Stimulated activated naive B cell treated with anti-CD40 and anti-IgM and Interleukin-4, amounts not matched to agents 10 μg/mL and 1 μg/mL and 100 μg/mL, for 72 hours (primary cell): ENCODE results near the gene CACNA2D4.

Experiments used
- ATAC-seq, 2 donors: fragments of 150-1000 bp; cut with Tn5 transposase; replicated peaks; 2 replicates each; pipeline ENCODE4 v1.10.0; 2021; ENCODE audit warnings: moderate library complexity in 1 of 2
- DNase-seq: peaks from one replicate; pipeline ENCODE4 v3.0.0; 2021
- H3K27ac Mint-ChIP-seq: one replicate; pipeline ENCODE4 v1.8.0; 2022; ENCODE audit warnings: mild to moderate bottlenecking, mixed read lengths
- H3K27me3 Mint-ChIP-seq, 2 donors: one replicate each; pipeline ENCODE4 v1.8.0; 2022; ENCODE audit warnings: mixed read lengths in 2 of 2
- H3K36me3 Mint-ChIP-seq, 2 donors: one replicate each; pipeline ENCODE4 v1.8.0; 2022; ENCODE audit warnings: mixed read lengths in 2 of 2, mild to moderate bottlenecking in 1 of 2
- H3K4me1 Mint-ChIP-seq, 2 donors: one replicate each; pipeline ENCODE4 v1.8.0; 2022; ENCODE audit warnings: mixed read lengths in 2 of 2, mild to moderate bottlenecking in 1 of 2
- H3K4me3 Mint-ChIP-seq, 2 donors: one replicate each; pipeline ENCODE4 v1.8.0; 2022; ENCODE audit warnings: mild to moderate bottlenecking in 2 of 2, mixed read lengths in 2 of 2, moderate library complexity in 1 of 2
- H3K9me3 Mint-ChIP-seq, 2 donors: one replicate each; pipeline ENCODE4 v1.8.0; 2022; ENCODE audit warnings: mixed read lengths in 2 of 2, mild to moderate bottlenecking in 1 of 2

CACNA2D4 gene

DNA sequence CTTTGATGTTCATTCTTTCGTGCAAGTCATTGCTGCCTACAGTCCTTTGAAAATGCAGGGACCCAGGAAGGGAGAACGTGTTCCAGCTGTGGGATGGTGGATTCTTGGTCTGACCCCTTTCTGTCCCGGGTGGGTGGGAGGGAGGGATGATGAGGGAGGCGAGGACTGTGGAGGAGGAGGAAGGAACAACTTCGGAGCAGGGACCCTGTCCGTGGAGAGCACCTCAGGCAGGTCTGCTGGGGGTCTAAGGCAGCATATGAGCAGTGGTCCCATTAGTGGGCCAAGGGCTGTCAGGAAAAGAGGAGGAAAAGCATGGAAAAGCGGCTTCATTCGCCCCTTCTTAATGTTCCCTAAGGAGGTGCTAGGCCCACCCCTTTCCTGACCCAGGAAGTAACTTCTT is 36.0 kb downstream of the CACNA2D4 start:
- Mint-ChIP-seq H3K36me3 (no peaks in the 10 kb centered on the region), H3K9me3 (no peaks in the 10 kb centered on the region), H3K27me3 (peaks cover 21 to 31% of the 10 kb centered on the region in 2 donors), H3K4me3 (no peak overlapping the region), H3K27ac (no peak overlapping the region), H3K4me1 (no peaks in the 10 kb centered on the region)
- DNase-seq (no peak), ATAC-seq (no peak)

DNA sequence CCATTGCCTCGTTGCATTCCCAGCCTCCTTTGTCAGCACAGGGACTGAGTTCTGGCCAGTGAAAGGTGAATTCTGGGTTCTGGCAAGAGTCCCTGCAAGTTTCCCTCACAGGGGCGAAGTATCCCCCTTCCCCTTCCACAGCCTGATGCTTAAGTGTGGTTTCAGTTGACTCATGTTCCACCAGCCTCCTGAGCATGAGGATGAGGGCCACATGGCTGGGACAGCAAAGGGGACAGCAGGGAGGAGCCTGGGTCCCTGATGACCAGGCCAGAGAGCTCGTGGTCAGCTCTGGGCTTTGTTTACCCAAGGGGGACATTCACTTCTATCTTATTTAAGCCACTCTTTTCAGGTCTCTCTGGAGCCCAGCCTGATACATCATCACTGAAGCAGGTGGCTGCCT is 36.5 kb downstream of the CACNA2D4 start:
- Mint-ChIP-seq H3K4me3 (no peak overlapping the region), H3K36me3 (no peaks in the 10 kb centered on the region), H3K4me1 (no peaks in the 10 kb centered on the region), H3K9me3 (no peaks in the 10 kb centered on the region), H3K27me3 (peaks cover 19 to 29% of the 10 kb centered on the region in 2 donors), H3K27ac (no peak overlapping the region)
- DNase-seq (no peak), ATAC-seq (no peak)

DNA sequence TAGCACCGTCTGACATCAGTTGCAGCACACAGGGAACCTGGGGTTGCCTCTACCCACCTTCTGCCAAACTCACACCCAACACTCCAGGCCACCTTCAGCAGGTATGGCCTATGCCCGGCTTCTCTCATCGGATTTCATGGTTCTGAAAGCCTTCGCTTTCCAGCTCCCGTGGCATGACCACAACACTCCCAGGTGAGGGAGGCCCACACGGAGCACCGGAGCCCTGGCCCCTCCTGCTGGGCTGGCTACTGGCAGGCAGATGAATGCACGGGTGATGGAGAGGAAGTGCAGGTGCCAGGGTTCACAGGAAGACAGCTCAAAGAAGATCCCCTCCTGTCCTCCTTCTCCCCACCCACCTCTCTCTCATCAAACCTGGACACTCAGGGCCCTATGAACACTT is 37.2 kb downstream of the CACNA2D4 start:
- H3K4me3 Mint-ChIP-seq: no peak overlapping the region
- ATAC-seq (no peak), DNase-seq (no peak)
- H3K27me3 Mint-ChIP-seq: peaks cover 19 to 29% of the 10 kb centered on the region in 2 donors
- H3K36me3 Mint-ChIP-seq: no peaks in the 10 kb centered on the region
- H3K27ac Mint-ChIP-seq: no peak overlapping the region
- no peaks in the 10 kb centered on the region for H3K4me1 Mint-ChIP-seq
- H3K9me3 Mint-ChIP-seq: no peaks in the 10 kb centered on the region

DNA sequence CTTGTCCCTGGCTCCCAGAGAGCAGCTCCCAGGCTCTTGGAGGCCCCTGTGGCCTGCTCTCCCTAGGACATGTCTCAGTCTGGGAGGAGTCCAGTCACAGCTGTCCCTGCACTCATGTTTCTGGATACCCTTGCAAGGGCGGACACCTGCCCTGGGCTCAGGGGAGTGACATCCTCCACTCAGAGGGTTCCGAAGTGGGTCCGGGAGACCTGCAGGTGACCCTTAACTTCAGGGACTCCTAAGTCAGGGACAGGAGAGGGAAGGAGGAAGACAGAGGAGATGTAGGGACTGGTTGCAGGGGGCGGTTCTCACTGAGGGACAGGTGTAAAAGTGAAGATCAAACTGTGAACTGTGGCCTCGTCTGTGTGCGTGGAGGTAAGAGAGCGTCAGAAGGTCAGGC is 37.6 kb downstream of the CACNA2D4 start:
- ATAC-seq: no peak
- Mint-ChIP-seq H3K4me1 (no peaks in the 10 kb centered on the region), H3K27me3 (peaks cover 14 to 27% of the 10 kb centered on the region in 2 donors), H3K9me3 (no peaks in the 10 kb centered on the region), H3K4me3 (no peak overlapping the region), H3K36me3 (no peaks in the 10 kb centered on the region), H3K27ac (no peak overlapping the region)
- DNase-seq: no peak

DNA sequence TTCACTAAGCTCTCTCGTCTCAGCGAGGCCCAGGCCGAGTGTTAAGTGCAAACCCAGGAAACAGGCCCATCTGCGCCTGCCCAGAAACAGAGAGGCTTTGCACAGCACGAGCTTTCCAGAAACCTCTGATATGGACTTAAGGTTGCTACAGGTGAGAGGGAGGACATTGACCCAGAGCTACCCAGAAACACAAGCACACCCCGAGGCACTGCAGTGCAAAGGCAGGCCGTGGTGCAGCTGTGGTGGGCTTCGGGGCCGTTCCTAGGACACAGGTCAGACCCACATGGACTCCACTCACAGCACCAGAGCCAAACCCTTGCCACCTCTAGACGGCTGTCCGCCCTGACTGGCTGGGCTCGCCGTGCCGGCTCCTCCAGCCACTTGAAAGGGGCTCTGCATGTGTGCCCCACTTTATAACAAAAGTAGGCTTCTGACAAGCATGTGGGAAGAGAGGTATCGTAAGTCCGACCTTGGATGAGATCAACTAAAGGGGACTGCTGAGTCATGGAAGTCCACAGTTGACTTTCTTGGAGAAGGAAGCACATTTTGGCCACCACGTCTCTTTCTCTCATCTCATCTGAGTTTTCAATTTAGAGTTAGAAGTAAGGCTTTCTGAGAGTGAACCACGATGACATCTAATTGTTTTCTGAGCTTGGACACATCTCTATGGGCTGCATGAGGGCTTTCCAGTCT is 38.2 kb downstream of the CACNA2D4 start:
- Mint-ChIP-seq H3K27ac (no peak overlapping the region), H3K27me3 (peaks cover 14 to 31% of the 10 kb centered on the region in 2 donors), H3K9me3 (no peaks in the 10 kb centered on the region), H3K4me1 (no peaks in the 10 kb centered on the region), H3K36me3 (no peaks in the 10 kb centered on the region), H3K4me3 (no peak overlapping the region)
- DNase-seq (no peak), ATAC-seq (no peak)

DNA sequence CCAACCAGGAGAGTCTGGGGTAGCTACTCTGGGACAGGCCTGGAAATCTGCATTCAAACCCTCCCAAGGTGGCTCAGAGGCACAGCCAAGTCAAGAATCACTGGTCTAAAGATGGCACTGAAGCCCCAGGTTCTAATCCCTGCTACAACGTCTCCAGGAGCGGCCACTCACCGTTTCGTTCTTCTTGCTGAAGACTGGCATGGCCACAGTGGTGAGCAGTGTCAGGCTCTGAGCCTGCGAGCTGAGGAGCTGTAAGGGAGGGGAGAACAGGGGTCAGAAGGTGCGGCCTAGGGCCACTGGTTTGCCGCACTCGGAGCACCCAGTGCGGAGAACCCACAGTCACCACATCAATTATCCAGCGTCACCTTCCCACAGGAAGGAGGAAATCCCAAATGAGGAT is 38.8 kb downstream of the CACNA2D4 start:
- DNase-seq: no peak
- no peaks in the 10 kb centered on the region for H3K9me3 Mint-ChIP-seq
- H3K27ac Mint-ChIP-seq: no peak overlapping the region
- H3K27me3 Mint-ChIP-seq: peaks cover 14 to 31% of the 10 kb centered on the region in 2 donors
- ATAC-seq: no peak
- H3K4me3 Mint-ChIP-seq: no peak overlapping the region
- H3K4me1 Mint-ChIP-seq: no peaks in the 10 kb centered on the region
- no peaks in the 10 kb centered on the region for H3K36me3 Mint-ChIP-seq

DNA sequence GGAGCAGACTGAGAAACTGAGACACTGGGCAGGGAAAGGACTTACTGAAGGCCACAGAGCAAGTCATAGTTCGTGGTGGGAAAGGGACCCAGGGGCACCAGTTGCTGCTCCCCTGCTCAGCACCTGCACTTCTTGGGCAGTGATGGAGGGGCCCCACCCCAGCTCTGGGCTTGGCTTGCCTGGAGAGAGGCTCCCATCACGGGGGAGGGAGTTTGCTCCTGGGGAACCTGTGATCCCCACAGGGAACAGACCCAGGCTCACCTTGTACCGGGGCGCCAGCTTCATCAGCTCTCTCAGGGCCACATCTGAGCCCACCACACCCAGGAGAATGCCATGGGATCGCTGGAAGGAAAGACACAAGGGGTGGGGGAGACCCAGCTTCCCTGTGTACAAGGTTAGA is 39.8 kb downstream of the CACNA2D4 start:
- ATAC-seq (no peak), DNase-seq (no peak)
- Mint-ChIP-seq H3K4me3 (no peak overlapping the region), H3K4me1 (no peaks in the 10 kb centered on the region), H3K27me3 (peaks cover 17 to 31% of the 10 kb centered on the region in 2 donors), H3K9me3 (no peaks in the 10 kb centered on the region), H3K36me3 (no peaks in the 10 kb centered on the region), H3K27ac (no peak overlapping the region)

DNA sequence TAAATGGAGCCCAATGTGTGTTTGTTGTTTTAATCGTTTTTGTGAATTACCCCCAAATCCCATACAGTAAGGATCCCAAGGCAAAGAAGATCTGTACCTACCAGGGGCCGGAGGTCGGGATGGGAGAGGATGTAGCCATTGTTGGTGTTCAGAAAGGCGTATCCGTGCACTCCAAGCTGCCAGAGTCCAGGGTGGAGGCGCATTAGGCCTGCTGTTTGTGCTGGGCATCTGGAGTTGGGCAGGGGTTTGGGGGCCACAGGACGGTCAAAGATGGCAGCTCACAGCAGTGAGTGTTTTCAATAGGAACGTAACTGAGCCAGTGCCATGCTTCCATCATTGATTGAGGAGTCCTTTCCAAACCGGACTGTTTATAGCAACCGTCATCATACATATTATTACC is 40.2 kb downstream of the CACNA2D4 start:
- Mint-ChIP-seq H3K27me3 (peaks cover 12 to 27% of the 10 kb centered on the region in 2 donors), H3K4me1 (no peaks in the 10 kb centered on the region), H3K36me3 (no peaks in the 10 kb centered on the region), H3K9me3 (no peaks in the 10 kb centered on the region), H3K4me3 (no peak overlapping the region), H3K27ac (no peak overlapping the region)
- DNase-seq (no peak), ATAC-seq (no peak)

DNA sequence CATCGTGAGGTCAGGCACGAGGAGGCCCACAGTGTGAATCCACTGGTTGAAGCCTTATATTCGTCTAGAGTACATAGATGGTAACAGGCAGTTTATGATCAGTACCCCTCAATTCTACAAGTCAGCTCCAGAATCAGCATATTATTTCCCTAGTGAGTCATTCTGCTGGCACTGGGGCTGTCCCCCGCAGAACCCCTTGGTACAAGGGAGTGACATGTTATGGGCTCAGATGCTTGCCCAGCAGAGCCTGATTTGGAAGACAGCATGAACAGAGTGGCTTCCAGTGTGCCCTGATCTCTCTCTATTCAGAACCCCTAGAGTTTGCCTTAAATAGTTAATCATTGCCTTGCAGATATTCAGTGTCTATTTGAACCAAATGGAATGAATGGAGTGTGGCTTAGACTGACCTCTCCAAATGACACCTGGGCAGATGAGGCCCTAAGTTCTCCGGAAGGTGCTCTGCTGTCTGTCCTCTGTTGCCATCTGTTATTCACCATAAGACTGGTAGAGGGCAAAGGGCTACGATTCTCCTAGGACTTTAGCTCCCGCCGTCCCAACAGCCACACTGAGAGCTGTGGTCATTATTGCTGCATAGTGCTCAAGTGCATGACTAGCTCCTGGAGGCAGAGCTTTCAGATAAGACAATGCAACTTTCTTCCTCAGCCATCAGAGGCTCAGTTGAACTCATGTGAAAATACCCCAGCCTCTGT is 41.1 kb downstream of the CACNA2D4 start:
- no peak overlapping the region for H3K4me3 Mint-ChIP-seq
- ATAC-seq (no peak), DNase-seq (no peak)
- peaks cover 12 to 25% of the 10 kb centered on the region in 2 donors for H3K27me3 Mint-ChIP-seq
- no peaks in the 10 kb centered on the region for H3K36me3 Mint-ChIP-seq
- no peaks in the 10 kb centered on the region for H3K4me1 Mint-ChIP-seq
- no peaks in the 10 kb centered on the region for H3K9me3 Mint-ChIP-seq
- H3K27ac Mint-ChIP-seq: no peak overlapping the region

DNA sequence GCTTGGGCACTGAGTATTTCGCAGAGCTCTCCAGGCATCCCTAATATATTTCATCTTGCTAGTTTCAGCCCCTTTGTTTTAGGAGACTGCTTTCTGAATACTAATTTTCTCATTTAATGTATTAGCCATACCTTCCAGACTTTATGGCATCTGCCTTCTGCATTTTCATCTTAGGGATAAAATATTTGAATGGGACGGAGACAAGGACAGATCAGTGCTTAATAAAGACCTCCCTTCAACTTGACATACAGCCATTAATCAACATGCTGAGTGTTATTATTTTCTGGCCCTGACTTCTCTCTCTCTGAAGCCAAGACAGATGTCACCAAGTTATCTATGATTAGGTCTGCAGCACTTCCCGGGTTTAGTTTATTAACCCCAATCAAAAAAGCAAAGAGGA is 42.4 kb downstream of the CACNA2D4 start:
- Mint-ChIP-seq H3K27me3 (peaks cover 12 to 25% of the 10 kb centered on the region in 2 donors), H3K36me3 (no peaks in the 10 kb centered on the region), H3K4me1 (no peaks in the 10 kb centered on the region), H3K9me3 (peaks cover 5 to 6% of the 10 kb centered on the region in 2 donors), H3K27ac (no peak overlapping the region), H3K4me3 (no peak overlapping the region)
- ATAC-seq (no peak), DNase-seq (no peak)

DNA sequence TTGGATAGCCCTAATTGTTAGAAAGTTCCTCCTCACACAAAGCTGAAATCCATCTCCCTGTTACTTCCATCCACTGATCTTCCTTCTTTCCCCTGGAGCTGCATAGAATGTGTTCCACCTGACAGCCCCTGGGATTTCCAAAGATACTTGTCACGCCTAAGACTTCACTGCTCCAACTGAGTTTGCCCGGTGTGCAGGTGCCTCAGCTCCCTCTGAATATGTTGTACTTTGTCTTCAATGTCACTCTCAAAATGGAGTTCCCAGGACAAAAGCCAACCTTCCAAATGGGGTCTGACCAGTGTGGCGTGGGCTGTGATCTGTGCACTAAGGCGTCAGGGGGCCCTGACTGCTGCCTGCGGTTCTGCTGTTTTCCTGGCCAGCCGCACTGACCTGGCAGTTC is 42.8 kb downstream of the CACNA2D4 start:
- Mint-ChIP-seq H3K36me3 (no peaks in the 10 kb centered on the region), H3K27me3 (peaks cover 12 to 22% of the 10 kb centered on the region in 2 donors), H3K9me3 (peaks cover 9 to 10% of the 10 kb centered on the region in 2 donors), H3K27ac (no peak overlapping the region), H3K4me3 (no peak overlapping the region), H3K4me1 (no peaks in the 10 kb centered on the region)
- DNase-seq (no peak), ATAC-seq (no peak)

DNA sequence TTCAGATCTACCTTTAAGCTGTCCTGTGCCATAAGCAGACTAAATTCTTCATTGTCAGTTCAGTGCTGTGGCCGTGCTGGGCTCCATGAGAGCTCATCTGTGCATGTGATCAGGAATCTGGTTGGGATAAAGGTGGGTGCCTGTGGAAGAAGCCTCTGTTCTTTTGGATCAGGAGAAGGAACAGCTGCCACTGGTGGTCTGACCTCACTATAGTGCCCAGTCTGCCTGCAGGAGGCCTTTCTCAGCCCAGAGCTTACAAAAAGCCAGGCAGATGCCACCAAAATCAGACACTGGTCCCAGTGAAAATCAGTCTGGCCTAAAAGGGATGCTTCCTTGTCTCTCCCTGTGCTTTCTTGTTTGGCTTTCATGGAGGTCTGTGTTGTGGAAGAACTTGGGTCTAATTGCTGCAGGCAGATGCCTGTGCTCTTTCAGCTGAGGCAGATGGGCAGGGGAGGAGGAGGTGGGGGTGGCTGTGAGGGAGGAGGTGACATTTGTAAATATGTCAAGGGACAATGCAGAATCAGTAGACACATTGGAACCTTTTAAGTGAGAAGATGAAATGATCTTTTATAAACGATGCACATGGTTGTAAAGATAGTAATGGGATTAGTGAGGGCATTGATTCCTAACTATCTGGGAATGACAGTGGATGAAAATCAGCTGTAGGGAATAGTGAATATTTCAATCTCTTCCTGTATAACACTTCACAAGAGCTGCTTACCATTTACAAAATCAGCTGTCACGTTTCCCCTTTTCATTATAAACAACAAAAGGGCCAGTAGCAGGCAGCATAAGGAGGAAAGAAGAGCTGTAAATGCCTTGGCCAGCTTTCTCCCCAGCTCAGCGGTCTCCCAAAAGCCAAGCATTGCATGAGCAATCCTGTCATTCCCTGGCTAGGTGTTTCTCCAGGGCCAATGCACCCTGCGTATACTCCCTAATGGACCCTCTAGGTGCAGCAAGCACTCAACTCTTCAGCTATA is 44.6 kb downstream of the CACNA2D4 start:
- Mint-ChIP-seq H3K27me3 (peaks cover 15 to 17% of the 10 kb centered on the region in 2 donors), H3K4me3 (no peak overlapping the region), H3K27ac (no peak overlapping the region), H3K9me3 (peaks cover 11 to 14% of the 10 kb centered on the region in 2 donors), H3K4me1 (no peaks in the 10 kb centered on the region), H3K36me3 (no peaks in the 10 kb centered on the region)
- DNase-seq: no peak
- no peak for ATAC-seq

DNA sequence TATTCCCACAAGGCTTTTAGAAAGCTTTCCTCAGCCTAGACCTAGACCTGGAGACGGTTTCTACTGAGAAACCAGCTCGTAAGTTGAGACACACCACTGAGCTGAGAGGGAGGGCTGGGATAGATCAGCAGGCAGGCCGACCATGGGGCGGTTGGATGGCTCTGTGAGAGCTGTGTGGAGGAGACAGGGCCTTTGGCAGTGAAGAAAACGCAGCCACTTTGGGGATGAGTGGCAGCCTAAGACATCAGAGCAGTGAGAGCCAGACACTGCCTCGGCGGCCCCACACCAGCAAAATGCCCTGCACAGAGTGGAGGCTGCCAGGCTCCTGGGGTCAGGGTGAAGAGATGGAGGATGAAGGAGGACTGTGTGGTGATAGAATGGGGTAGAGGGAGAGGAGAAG is 46.0 kb downstream of the CACNA2D4 start:
- H3K4me1 Mint-ChIP-seq: no peaks in the 10 kb centered on the region

DNA sequence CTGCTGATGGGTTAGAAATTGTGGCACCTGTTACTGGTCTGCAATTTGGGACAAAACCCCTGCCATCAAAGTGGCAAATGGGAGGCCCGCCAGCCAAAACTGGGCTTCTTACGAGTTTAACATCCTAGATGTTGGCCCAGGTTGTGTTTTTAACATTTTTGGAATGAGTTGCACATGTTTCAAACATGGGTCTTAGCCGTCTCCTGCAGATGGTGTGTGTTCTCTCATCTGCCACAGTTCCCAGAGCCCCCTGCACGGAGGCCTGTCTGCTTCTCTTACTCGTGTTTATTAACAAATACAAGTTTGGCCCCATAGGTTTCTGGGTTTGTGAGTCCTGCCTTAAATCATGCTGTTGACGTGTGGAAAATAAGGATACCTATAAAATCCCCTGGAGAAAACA is 46.5 kb downstream of the CACNA2D4 start:
- Mint-ChIP-seq H3K36me3 (no peaks in the 10 kb centered on the region), H3K27ac (no peak overlapping the region), H3K4me1 (no peaks in the 10 kb centered on the region), H3K9me3 (peaks cover 14 to 18% of the 10 kb centered on the region in 2 donors), H3K4me3 (no peak overlapping the region), H3K27me3 (peaks cover 22 to 33% of the 10 kb centered on the region in 2 donors)
- DNase-seq (no peak), ATAC-seq (no peak)

More for the DNA sequence above, 46.0 kb downstream of the CACNA2D4 start:
- H3K4me3 Mint-ChIP-seq: no peak overlapping the region
- peaks cover 23 to 30% of the 10 kb centered on the region in 2 donors for H3K27me3 Mint-ChIP-seq
- ATAC-seq (no peak), DNase-seq (no peak)
- H3K27ac Mint-ChIP-seq: no peak overlapping the region
- peaks cover 14 to 18% of the 10 kb centered on the region in 2 donors for H3K9me3 Mint-ChIP-seq
- H3K36me3 Mint-ChIP-seq: no peaks in the 10 kb centered on the region
